Karpas-422 (cell line): ENCODE results near the gene ST7L. TPM values are rescaled to one million over a fixed set of nuclear protein-coding genes. Genes with fewer than 3 reads are reported as not detected.
A peak's percentile ranks its signal among the peaks of the same experiment; 100 is the strongest.

ENCODE experiments used
- DNase-seq: peaks from one replicate; pipeline ENCODE4 v3.0.0-alpha.2; 2015
- H2AFZ ChIP-seq: fragments of 200-600 bp; sonication (generic); 2 replicates; pipeline ENCODE4 v1.6.1; 2014; ENCODE audit warnings: antibody characterized with exemption, low read length, mixed read lengths
- H3K27ac ChIP-seq: fragments of 200-600 bp; sonication (generic); 2 replicates; pipeline ENCODE4 v1.5.1; 2014; ENCODE audit warnings: mild to moderate bottlenecking, low read length, moderate library complexity
- H3K27me3 ChIP-seq: fragments of 200-600 bp; sonication (generic); 2 replicates; pipeline ENCODE4 v1.6.1; 2014; ENCODE audit warnings: low read length, mixed read lengths
- H3K36me3 ChIP-seq: fragments of 200-600 bp; sonication (generic); 2 replicates; pipeline ENCODE4 v1.6.1; 2014; ENCODE audit warnings: low read length, mixed read lengths; ENCODE audit not compliant: insufficient read depth
- H3K4me1 ChIP-seq: fragments of 200-600 bp; sonication (generic); 2 replicates; pipeline ENCODE4 v1.6.1; 2014; ENCODE audit warnings: mild to moderate bottlenecking, low read length, mixed read lengths
- H3K4me2 ChIP-seq: fragments of 200-600 bp; sonication (generic); 2 replicates; pipeline ENCODE4 v1.6.1; 2014; ENCODE audit warnings: low read length, low read depth, mild to moderate bottlenecking; ENCODE audit not compliant: poor library complexity, severe bottlenecking
- H3K4me3 ChIP-seq: fragments of 200-600 bp; sonication (generic); 2 replicates; pipeline ENCODE4 v1.5.1; 2014; ENCODE audit warnings: mild to moderate bottlenecking, antibody characterized with exemption, low read length, mixed read lengths
- H3K79me2 ChIP-seq: fragments of 200-600 bp; sonication (generic); 2 replicates; pipeline ENCODE4 v1.6.1; 2014; ENCODE audit warnings: mild to moderate bottlenecking, low read length, mixed read lengths
- H3K9ac ChIP-seq: fragments of 200-600 bp; sonication (generic); 2 replicates; pipeline ENCODE4 v1.6.0; 2014; ENCODE audit warnings: low read length
- H3K9me2 ChIP-seq: fragments of 200-600 bp; sonication (generic), shearing (Covaris generic); replicated peaks from 2 replicates; pipeline ENCODE4 v1.6.0; 2014; ENCODE audit warnings: mild to moderate bottlenecking, low read length, moderate library complexity; ENCODE audit not compliant: insufficient read depth
- H3K9me3 ChIP-seq: fragments of 300-700, 200-600 bp; sonication (generic); 2 replicates; pipeline ENCODE4 v1.6.1; 2014; ENCODE audit warnings: low read length, mixed read lengths
- H4K20me1 ChIP-seq: fragments of 200-600 bp; sonication (generic); 2 replicates; pipeline ENCODE4 v1.6.1; 2014; ENCODE audit warnings: mild to moderate bottlenecking, antibody characterized with exemption, low read length, low read depth; ENCODE audit not compliant: insufficient read depth
- total RNA-seq: library from RNA; depleted of rRNA; stranded (reverse); fragments of >200 nt; shearing (Covaris generic); gene quantifications from 2 replicates; pipeline ENCODE4 v1.2.3, GENCODE V29; 2014; ENCODE audit warnings: low replicate concordance

ST7L gene
- total RNA-seq, 1 experiment from 2014 or later = 14.4 TPM

DNA sequence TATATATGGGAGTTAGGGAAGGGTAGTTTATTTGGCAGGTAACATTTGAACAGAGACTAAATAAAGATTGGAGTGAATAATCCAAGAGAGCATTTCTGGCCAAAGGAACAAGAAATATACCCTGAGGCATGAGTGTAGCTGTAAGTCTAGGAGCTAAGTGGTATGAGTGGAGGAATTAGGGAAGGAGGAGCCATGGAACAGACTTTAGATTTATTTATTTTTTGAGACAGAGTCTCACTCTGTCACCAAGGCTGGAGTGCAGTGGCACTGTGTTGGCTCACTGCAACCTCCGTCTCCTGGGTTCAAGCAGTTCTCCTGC lies 19.1 kb upstream of the ST7L start:
- peaks cover 37% of the 10 kb centered on the region for H3K4me1 ChIP-seq
- H3K27ac ChIP-seq = no peak overlapping the region
- H3K4me3 ChIP-seq = no peak overlapping the region
- DNase-seq = no peak
- no peaks in the 10 kb centered on the region for H3K9me2 ChIP-seq
- H2AFZ ChIP-seq = no peak overlapping the region
- H4K20me1 ChIP-seq = peaks cover 24% of the 10 kb centered on the region
- H3K27me3 ChIP-seq = no peaks in the 10 kb centered on the region
- H3K9ac ChIP-seq = no peak overlapping the region
- H3K4me2 ChIP-seq = no peak overlapping the region
- H3K36me3 ChIP-seq = peaks cover 13% of the 10 kb centered on the region; the same call in 1 of the 2 replicates
- H3K79me2 ChIP-seq = peaks cover 85% of the 10 kb centered on the region
- H3K9me3 ChIP-seq = no peaks in the 10 kb centered on the region; the same call in 1 of the 2 replicates

DNA sequence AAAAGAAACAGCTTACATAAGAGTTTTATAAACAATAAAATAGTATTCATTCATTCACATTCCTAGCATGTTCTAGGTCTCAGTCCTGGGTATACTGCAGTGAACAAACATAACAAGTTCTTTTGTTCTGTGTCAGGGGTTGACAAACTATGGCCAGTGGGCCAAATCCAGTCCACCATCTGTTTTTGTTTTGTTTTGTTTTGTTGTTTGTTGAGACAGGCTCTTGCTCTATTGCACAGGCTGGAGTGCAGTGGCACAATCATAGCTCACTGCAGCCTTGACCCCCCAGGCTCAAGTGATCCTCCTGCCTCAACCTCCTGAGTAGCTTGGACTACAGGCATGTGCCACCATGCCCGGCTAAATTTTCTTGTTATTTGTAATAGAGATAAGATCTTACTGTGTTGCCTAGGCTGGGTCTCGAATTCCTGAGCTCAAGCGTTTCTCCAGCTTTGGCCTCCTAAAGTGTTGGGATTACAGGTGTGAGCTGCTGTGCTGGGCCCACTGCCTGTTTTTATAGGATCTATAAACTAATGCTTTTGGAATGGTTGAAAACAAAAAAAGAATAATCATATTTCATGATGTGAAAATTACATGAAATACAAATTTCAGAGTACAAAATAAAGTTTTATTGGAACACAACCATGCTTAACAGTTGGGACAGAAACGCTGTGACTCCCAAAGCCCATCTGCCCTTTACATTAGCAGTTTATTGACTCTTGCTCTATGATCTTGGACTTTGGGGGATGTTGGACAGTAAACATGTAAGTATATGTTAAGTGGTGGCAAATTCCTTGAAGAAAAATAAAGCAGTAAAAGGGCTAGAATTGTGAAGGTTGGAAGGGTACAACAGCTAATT lies 18.5 kb upstream of the ST7L start:
- H3K4me2 ChIP-seq = no peak overlapping the region

DNA sequence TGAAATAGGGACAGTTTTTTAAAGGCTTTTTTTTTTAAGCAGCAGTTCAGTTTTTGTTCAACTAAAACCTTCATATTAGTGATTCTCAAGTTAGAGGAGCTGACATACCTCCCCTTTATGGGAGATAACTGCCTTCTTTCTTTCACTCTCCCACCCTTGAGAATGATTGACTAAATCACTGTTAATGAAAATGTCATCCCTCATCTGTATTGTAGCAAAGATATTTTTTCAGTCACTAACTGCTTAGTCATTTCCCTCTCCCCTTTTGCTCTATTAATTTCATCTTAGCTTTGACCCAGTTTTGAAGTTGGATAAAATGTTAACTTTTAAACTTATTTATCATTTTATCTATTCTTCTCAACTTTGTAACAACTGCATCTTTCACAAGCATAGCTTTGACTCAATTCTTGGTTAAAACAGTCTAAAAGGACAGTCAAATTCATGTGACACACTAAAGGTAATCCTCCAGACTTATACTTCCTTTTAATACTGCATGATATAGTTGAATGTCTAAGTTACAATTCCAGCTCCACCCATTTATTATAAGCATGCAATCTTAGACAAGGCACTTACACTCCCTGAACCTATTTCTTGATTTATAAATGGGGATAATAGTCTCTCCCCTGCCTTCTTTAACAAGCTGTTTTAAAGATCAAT lies 17.8 kb upstream of the ST7L start:
- Histone ChIP-seq H3K9ac (no peak overlapping the region), H3K36me3 (peaks cover 13% of the 10 kb centered on the region), H3K27ac (peak overlapping the region; percentile 27)

More for the DNA sequence above, 18.5 kb upstream of the ST7L start:
- peaks cover 12% of the 10 kb centered on the region; the same call in 1 of the 2 replicates for H3K36me3 ChIP-seq
- H3K9me3 ChIP-seq = no peaks in the 10 kb centered on the region; the same call in 1 of the 2 replicates
- H4K20me1 ChIP-seq = peaks cover 28% of the 10 kb centered on the region
- no peak for DNase-seq
- no peak overlapping the region for H3K9ac ChIP-seq
- H2AFZ ChIP-seq = no peak overlapping the region
- no peaks in the 10 kb centered on the region for H3K27me3 ChIP-seq
- H3K4me3 ChIP-seq = no peak overlapping the region
- H3K27ac ChIP-seq = no peak overlapping the region
- peaks cover 38% of the 10 kb centered on the region for H3K4me1 ChIP-seq
- H3K9me2 ChIP-seq = no peaks in the 10 kb centered on the region
- peaks cover 85% of the 10 kb centered on the region for H3K79me2 ChIP-seq

DNA sequence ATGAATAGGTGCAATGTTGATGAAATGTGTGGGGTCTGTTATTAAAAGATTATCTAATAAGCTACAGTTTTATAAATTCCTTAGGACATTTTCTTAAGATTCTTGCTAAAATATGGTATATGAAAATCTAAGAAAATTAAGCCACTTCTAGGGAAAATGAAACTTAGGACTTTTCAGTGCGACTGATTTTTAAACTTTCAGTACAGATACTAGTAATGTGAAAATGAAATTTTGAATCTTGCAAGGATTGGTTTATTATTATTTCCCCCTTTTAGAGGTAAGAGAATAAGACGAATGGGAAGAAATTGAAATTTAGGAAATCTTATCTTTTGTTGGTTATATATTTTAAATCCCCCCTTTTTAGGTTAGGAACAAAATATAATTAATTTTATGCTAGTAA lies 17.1 kb upstream of the ST7L start:
- H4K20me1 ChIP-seq = peaks cover 26% of the 10 kb centered on the region
- H3K4me3 ChIP-seq = no peak overlapping the region
- DNase-seq = no peak
- H3K4me2 ChIP-seq = no peak overlapping the region
- H3K4me1 ChIP-seq = peaks cover 38% of the 10 kb centered on the region
- H3K27ac ChIP-seq = no peak overlapping the region; the same call in 1 of the 2 replicates
- H3K9me2 ChIP-seq = no peaks in the 10 kb centered on the region
- H3K9me3 ChIP-seq = no peaks in the 10 kb centered on the region; the same call in 1 of the 2 replicates
- H2AFZ ChIP-seq = no peak overlapping the region
- peaks cover 85% of the 10 kb centered on the region for H3K79me2 ChIP-seq
- H3K27me3 ChIP-seq = no peaks in the 10 kb centered on the region
- H3K36me3 ChIP-seq = peaks cover 19% of the 10 kb centered on the region
- H3K9ac ChIP-seq = no peak overlapping the region

More for the DNA sequence above, 17.8 kb upstream of the ST7L start:
- Histone ChIP-seq H4K20me1 (peaks cover 26% of the 10 kb centered on the region), H3K9me3 (no peaks in the 10 kb centered on the region; the same call in 1 of the 2 replicates), H2AFZ (no peak overlapping the region), H3K9me2 (no peaks in the 10 kb centered on the region), H3K27me3 (no peaks in the 10 kb centered on the region), H3K4me3 (no peak overlapping the region), H3K4me2 (no peak overlapping the region), H3K79me2 (peaks cover 85% of the 10 kb centered on the region), H3K4me1 (peaks cover 38% of the 10 kb centered on the region)
- DNase-seq = no peak

DNA sequence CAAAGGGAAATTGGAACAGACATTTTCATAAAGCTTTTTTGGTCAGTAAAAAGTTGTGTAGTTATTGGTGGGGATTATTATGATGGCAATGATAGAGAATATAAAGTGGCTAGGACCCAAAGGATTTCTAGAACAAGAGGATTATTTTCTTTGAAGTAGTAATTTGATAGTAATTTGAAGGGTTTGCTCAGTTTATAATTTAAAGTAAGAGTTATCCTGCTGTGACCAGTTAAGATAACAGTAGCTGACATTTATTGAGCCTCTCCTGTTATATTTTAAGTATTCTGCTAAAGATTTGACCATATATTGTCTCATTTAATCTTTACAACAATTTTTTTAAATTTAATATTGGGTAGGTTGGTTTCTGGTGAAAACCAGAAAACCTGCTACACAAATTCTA lies 15.4 kb upstream of the ST7L start:
- no peaks in the 10 kb centered on the region; the same call in 1 of the 2 replicates for H3K9me3 ChIP-seq
- H3K4me3 ChIP-seq = no peak overlapping the region
- no peaks in the 10 kb centered on the region for H3K27me3 ChIP-seq
- peaks cover 32% of the 10 kb centered on the region for H3K36me3 ChIP-seq
- H3K79me2 ChIP-seq = peaks cover 98% of the 10 kb centered on the region
- peaks cover 30% of the 10 kb centered on the region for H4K20me1 ChIP-seq
- H3K9ac ChIP-seq = no peak overlapping the region
- H3K4me2 ChIP-seq = peak overlapping the region; percentile 3
- H2AFZ ChIP-seq = no peak overlapping the region
- no peaks in the 10 kb centered on the region for H3K9me2 ChIP-seq
- peaks cover 38% of the 10 kb centered on the region for H3K4me1 ChIP-seq
- H3K27ac ChIP-seq = peak overlapping the region; percentile 22
- no peak for DNase-seq

DNA sequence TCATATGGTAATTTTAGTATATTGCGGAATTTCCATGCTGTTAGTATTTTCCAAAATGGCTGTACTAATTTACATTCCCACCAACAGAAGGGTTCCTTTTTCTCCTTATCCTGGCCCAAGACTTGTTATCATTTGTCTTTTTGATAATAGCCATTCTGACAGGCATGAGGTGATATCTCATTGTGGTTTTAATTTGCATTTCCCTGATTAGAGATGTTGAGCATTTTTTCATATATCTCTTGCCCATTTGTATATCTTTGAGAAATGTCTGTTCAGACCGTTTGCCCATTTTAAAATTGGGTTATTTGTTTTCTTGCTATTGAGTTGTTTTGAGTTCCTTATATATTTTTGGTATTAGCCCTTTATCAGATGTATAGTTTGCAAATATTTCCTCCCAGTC lies 14.7 kb upstream of the ST7L start:
- Histone ChIP-seq H3K36me3 (peaks cover 35% of the 10 kb centered on the region), H3K9ac (no peak overlapping the region), H3K4me2 (no peak overlapping the region), H3K27me3 (no peaks in the 10 kb centered on the region), H3K79me2 (peaks cover 99% of the 10 kb centered on the region), H3K4me1 (peaks cover 39% of the 10 kb centered on the region), H3K27ac (peak overlapping the region; percentile 22), H2AFZ (no peak overlapping the region), H3K9me3 (no peaks in the 10 kb centered on the region; the same call in 1 of the 2 replicates), H4K20me1 (peaks cover 36% of the 10 kb centered on the region), H3K4me3 (no peak overlapping the region), H3K9me2 (no peaks in the 10 kb centered on the region)
- DNase-seq = peak; percentile 44

DNA sequence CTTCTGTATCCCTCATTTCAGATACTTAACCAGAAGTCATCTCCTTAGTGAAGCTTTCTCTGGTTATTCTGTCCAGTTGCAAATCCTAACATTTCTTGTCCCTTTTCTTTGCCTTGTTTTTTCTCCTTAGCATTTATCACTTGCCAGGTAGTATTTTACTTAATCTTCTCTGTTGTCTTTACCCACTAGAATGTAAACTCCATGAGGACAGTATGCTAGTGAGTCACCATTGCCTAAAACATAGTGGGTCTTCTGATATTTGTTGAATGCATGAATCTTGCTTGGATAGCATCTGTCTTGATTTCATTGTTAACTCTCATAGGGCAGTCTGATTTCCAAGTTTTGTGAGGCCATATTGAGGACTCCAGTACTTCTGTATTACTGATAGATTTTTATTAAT lies 10.3 kb upstream of the ST7L start:
- H3K4me2 ChIP-seq = no peak overlapping the region
- no peaks in the 10 kb centered on the region for H3K9me2 ChIP-seq
- H3K27me3 ChIP-seq = no peaks in the 10 kb centered on the region
- H3K4me1 ChIP-seq = peaks cover 33% of the 10 kb centered on the region
- H3K36me3 ChIP-seq = peaks cover 66% of the 10 kb centered on the region
- peaks cover 53% of the 10 kb centered on the region for H4K20me1 ChIP-seq
- H3K9ac ChIP-seq = no peak overlapping the region
- H3K9me3 ChIP-seq = no peaks in the 10 kb centered on the region; the same call in 1 of the 2 replicates
- DNase-seq = no peak
- no peak overlapping the region for H3K27ac ChIP-seq
- H2AFZ ChIP-seq = no peak overlapping the region
- no peak overlapping the region for H3K4me3 ChIP-seq
- H3K79me2 ChIP-seq = peaks cover 99% of the 10 kb centered on the region

DNA sequence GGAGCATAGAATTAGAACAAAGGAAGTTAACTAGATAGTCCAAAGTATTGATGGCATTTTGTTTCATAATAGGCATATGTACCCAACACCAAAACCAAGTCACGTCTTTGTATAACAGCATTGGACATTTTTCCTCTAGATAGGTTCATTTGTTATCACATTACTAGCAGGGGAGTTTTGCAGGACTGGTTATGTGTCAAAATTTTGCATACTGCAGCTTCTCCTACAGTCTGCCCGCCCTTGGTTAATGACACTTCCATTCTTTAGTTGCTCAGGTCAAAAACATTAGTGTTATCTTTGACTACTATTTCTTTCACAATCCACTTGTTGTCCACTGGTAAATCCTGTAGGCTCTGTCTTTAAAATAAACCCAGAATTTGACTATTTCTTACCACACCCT lies 9.6 kb upstream of the ST7L start:
- peaks cover 56% of the 10 kb centered on the region for H4K20me1 ChIP-seq
- no peak overlapping the region for H3K4me2 ChIP-seq

More for the DNA sequence above, 9.6 kb upstream of the ST7L start:
- Histone ChIP-seq H3K9me2 (no peaks in the 10 kb centered on the region), H3K9me3 (no peaks in the 10 kb centered on the region; the same call in 1 of the 2 replicates), H3K27ac (no peak overlapping the region), H3K4me1 (peaks cover 25% of the 10 kb centered on the region), H3K4me3 (no peak overlapping the region), H3K36me3 (peaks cover 64% of the 10 kb centered on the region), H2AFZ (no peak overlapping the region), H3K27me3 (no peaks in the 10 kb centered on the region), H3K9ac (no peak overlapping the region), H3K79me2 (peaks cover 99% of the 10 kb centered on the region)
- DNase-seq = no peak
